AG09309 (cell line): Measurements from ENCODE around the gene TMEM164.

ENCODE experiments used
- DNase-seq: peaks from one replicate; pipeline ENCODE4 v3.0.0-alpha.2; 2010; ENCODE audit warnings: low read depth
- H3K4me3 ChIP-seq: 2 replicates; pipeline ENCODE4 v1.5.1; 2011; ENCODE audit warnings: mild to moderate bottlenecking, low read depth, low read length, moderate library complexity; ENCODE audit not compliant: control insufficient read depth
- CTCF ChIP-seq: IDR thresholded peaks from 2 replicates; pipeline ENCODE4 v1.5.1; 2011; ENCODE audit warnings: mild to moderate bottlenecking, low read depth, low read length, inconsistent platforms; ENCODE audit not compliant: insufficient read depth, control insufficient read depth; ENCODE audit errors: missing control alignments

The TMEM164 gene

DNA sequence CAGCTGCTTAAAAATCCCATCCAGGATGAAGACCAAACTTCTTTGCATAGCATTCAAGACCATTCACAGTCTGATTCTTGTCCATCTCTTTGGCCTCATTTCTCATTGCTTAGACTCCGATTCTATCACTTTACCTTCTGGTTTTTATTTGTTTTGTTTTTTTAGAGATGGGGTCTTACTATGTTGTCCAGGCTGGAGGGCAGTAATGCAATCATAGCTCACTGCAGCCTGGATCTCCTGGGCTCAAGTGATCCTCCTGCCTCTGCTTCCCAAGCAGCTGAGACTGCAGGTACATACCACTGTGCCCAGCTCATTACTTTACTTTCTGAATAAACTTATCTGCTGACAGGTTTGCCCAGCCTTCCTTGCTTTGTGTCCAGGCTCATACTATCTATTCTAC, 152.8 kb downstream of the TMEM164 start:
- DNase-seq = no peak
- no peak for TF ChIP-seq CTCF
- no peak overlapping the region for H3K4me3 ChIP-seq

DNA sequence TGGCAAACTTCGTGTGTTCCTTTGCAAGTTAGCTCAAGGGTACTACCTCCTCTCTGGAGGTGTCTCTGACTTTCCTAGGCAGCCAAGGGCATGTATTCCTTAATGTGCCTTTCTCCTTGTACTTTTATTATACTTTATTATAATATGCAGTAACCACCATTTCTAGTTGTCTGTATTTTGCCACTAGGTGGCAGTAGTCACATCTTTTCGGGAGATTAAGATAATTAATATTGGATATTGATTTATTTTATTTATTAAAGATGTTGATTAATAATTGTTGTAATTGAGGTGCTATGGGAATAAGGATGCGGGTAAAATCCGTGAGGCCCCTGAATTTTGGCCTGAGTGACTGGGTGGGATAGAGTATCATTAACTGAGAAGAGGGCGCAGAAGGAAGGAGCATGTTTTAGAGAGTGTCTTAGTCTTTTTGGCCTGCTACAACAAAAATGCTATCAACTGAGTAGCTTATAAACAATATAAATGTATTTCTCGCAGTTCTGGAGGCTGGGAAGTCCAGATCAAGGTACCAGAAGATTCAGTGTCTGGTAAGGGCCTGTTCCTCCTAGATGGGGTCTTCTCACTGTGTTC, 153.3 kb downstream of the TMEM164 start:
- DNase-seq = no peak
- no peak overlapping the region for H3K4me3 ChIP-seq
- TF ChIP-seq CTCF = peak; percentile 46

DNA sequence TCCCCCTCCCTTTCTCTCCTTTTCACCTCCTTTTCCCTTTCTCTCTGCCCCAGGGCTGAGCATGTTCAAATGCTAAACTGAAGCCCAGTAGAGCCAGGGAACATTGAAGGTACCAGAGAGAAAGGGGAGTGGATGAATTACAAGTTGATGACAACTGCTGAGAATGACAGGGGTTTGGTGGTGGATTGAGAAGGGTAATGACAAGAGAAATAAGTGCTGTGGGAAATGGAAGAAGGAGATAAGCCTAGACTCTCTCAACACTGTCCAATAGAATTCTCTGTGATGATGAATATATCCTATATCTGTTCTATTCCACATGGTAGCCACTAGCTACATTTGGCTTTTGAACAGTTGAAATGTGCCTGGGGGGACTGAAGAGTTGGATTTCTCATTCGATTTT, 154.5 kb downstream of the TMEM164 start:
- H3K4me3 ChIP-seq = no peak overlapping the region
- DNase-seq = no peak
- no peak for TF ChIP-seq CTCF

DNA sequence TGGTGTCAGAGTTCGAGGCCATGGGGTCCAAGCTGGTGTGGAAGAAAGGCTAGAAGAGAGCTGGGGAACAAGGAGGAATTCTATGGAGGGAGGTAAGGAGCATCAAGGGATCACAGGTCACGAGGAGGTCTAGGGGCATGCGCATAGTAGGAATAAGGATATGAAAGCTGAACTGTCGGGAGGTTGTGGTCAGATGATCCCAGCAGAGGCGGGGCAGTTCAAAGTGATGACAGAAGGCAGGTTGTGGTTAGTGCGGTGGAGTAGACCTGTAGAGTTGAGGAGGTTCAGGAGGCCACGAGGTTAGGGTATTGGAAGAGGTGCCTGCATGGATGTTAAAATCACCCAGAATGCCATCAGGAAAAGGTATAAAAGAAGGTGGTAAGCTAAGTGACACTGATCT, 156.3 kb downstream of the TMEM164 start:
- TF ChIP-seq CTCF = no peak
- no peak for DNase-seq
- no peak overlapping the region for H3K4me3 ChIP-seq

DNA sequence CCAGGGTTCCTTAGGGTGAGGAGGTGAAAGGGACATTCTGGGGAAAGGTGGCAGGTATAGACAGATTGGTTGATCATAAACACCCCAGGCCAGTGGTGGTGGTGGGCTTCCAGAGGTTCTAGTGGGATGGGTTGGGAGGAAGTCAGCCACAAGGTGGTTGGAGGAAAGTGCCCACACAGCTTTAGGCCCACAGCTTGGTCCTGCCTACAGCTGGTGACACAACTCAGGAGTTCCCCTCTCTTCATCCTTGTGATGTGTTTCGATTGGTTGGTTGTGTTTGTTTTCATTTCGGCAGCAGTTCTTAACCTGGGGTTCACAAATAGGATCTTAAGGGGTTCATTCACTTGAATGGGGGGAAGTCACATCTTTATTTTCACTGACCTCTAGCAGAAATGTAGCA, 157.0 kb downstream of the TMEM164 start:
- H3K4me3 ChIP-seq = no peak overlapping the region
- no peak for DNase-seq
- TF ChIP-seq CTCF = no peak

DNA sequence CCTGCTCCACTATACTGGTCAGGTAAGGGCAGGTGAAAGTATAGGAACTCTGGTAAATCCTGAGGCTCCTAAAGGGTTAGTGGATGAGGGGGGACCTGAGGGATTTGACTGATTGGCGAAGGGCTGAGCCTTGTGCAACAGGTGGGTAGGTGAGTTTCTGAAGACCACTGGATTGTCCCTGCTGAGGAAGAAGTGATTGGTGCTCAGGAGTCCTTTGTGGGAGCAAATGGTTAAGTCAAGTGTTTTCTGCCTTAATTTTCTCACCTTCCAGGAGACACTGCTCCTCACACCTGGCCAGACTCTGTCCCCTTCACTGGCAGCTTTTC, 158.4 kb downstream of the TMEM164 start:
- DNase-seq = no peak
- H3K4me3 ChIP-seq = no peak overlapping the region
- TF ChIP-seq CTCF = no peak

DNA sequence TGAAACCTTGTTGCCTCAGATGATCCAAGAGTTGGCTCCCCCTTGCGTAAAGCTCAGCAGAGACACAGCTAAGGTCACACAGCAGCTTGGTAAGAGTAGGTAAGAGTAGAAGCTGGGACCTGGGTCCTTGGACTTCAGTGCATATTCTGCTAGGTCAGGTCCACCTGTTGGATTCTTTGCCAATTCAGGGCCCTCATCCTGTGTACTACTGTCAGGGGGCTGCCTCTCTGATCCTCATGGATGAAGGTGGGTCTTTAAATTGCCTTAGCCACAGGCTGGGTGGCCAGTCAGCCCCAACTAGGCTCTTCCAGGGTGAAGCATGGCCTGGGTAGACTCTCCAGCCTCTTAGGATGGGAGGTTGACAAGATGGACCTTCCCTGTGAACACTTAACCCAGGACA, 159.2 kb downstream of the TMEM164 start:
- no peak for TF ChIP-seq CTCF
- no peak for DNase-seq

More for the DNA sequence above, 159.2 kb downstream of the TMEM164 start:
- H3K4me3 ChIP-seq = no peak overlapping the region
